WTC11 (cell line): ENCODE data around the gene KIRREL3. TPM values are rescaled to one million over a fixed set of nuclear protein-coding genes. Genes with fewer than 3 reads are reported as not detected.

Experiments used
- ATAC-seq: fragments of 200-7000 bp; cut with Tn5 transposase; 2 replicates; pipeline ENCODE4 v1.10.0; 2021; ENCODE audit warnings: mild to moderate bottlenecking, moderate library complexity
- CTCF ChIA-PET: fragments of 300-600 bp; sonication (Branson Sonifier 250); formaldehyde crosslinking; loops from one replicate; lab custom pipeline; 2021; ENCODE audit warnings: antibody characterized with exemption; lab: Charles Lee
- POLR2A ChIA-PET: fragments of 350-600 bp; sonication (Branson Sonifier 250); formaldehyde crosslinking; loops from one replicate; lab custom pipeline; 2021; ENCODE audit warnings: antibody characterized with exemption; lab: Charles Lee
- DNase-seq: peaks from one replicate; pipeline ENCODE4 v3.0.0; 2021; ENCODE audit warnings: low spot score
- H3K27ac Mint-ChIP-seq: 2 replicates; pipeline ENCODE4 v1.8.0; 2021; ENCODE audit warnings: mixed read lengths
- H3K27me3 Mint-ChIP-seq: 2 replicates; pipeline ENCODE4 v1.8.0; 2021; ENCODE audit warnings: low read depth, mild to moderate bottlenecking, moderate library complexity, mixed read lengths
- H3K36me3 Mint-ChIP-seq: 2 replicates; pipeline ENCODE4 v1.8.0; 2021; ENCODE audit warnings: mixed read lengths
- H3K4me1 Mint-ChIP-seq: 2 replicates; pipeline ENCODE4 v1.8.0; 2022; ENCODE audit warnings: mixed read lengths
- H3K4me3 Mint-ChIP-seq: 2 replicates; pipeline ENCODE4 v1.8.0; 2021; ENCODE audit warnings: mild to moderate bottlenecking, moderate library complexity, mixed read lengths
- H3K9me3 Mint-ChIP-seq: 2 replicates; pipeline ENCODE4 v1.8.0; 2021; ENCODE audit warnings: mixed read lengths
- CTCF ChIP-seq: fragments of 200-600 bp; IDR thresholded peaks from 2 replicates; pipeline ENCODE4 v1.8.0; 2022; ENCODE audit warnings: antibody characterized with exemption
- E2F4 ChIP-seq: sonication (generic); formaldehyde crosslinking; IDR thresholded peaks from 2 replicates; pipeline ENCODE4 v1.8.1; 2022; ENCODE audit warnings: low read depth, mild to moderate bottlenecking, moderate library complexity, missing genetic modification reagents, borderline replicate concordance
- E2F5 ChIP-seq: sonication (generic); formaldehyde crosslinking; IDR thresholded peaks from 2 replicates; pipeline ENCODE4 v1.8.1; 2022; ENCODE audit warnings: mild to moderate bottlenecking, moderate library complexity, missing genetic modification reagents
- EMX1 ChIP-seq: fragments of 250-450 bp; sonication (Bioruptor Pico); IDR thresholded peaks from 2 replicates; pipeline ENCODE4 v1.8.0; 2021; ENCODE audit warnings: mild to moderate bottlenecking
- ETV6 ChIP-seq: sonication (generic); formaldehyde crosslinking; IDR thresholded peaks from 2 replicates; pipeline ENCODE4 v1.8.1; 2022; ENCODE audit warnings: mild to moderate bottlenecking, missing genetic modification reagents
- FOXJ3 ChIP-seq: sonication (generic); formaldehyde crosslinking; IDR thresholded peaks from 2 replicates; pipeline ENCODE4 v1.9.0; 2021; ENCODE audit warnings: missing genetic modification reagents, mild to moderate bottlenecking, borderline replicate concordance
- GTF2I ChIP-seq: fragments of 250-450 bp; sonication (Bioruptor Pico); conservative IDR thresholded peaks from 2 replicates; pipeline ENCODE4 v1.4.0; 2021; ENCODE audit warnings: mild to moderate bottlenecking
- IRF1 ChIP-seq: sonication (generic); formaldehyde crosslinking; IDR thresholded peaks from 2 replicates; pipeline ENCODE4 v1.8.0; 2023; ENCODE audit warnings: missing genetic modification reagents
- JUN ChIP-seq: sonication (generic); formaldehyde crosslinking; IDR thresholded peaks from 2 replicates; pipeline ENCODE4 v1.8.0; 2023; ENCODE audit warnings: mild to moderate bottlenecking, missing genetic modification reagents
- KAT7 ChIP-seq: sonication (generic); formaldehyde crosslinking; IDR thresholded peaks from 2 replicates; pipeline ENCODE4 v1.8.1; 2023; ENCODE audit warnings: missing genetic modification reagents, mild to moderate bottlenecking, borderline replicate concordance
- PRDM15 ChIP-seq: sonication (generic); formaldehyde crosslinking; IDR thresholded peaks from 2 replicates; pipeline ENCODE4 v1.8.0; 2022; ENCODE audit warnings: missing genetic modification reagents
- USF1 ChIP-seq: sonication (generic); formaldehyde crosslinking; IDR thresholded peaks from 2 replicates; pipeline ENCODE4 v1.8.0; 2022; ENCODE audit warnings: mild to moderate bottlenecking, missing genetic modification reagents
- ZNF138 ChIP-seq: sonication (generic); formaldehyde crosslinking; conservative IDR thresholded peaks from 2 replicates; pipeline ENCODE4 v1.8.1; 2022; ENCODE audit warnings: mild to moderate bottlenecking, moderate library complexity, missing genetic modification reagents
- ZNF232 ChIP-seq: sonication (generic); formaldehyde crosslinking; IDR thresholded peaks from 2 replicates; pipeline ENCODE4 v1.8.0; 2022; ENCODE audit warnings: mild to moderate bottlenecking, missing genetic modification reagents
- ZNF671 ChIP-seq: fragments of 250-450 bp; sonication (Bioruptor Pico); IDR thresholded peaks from 2 replicates; pipeline ENCODE4 v1.8.0; 2021; ENCODE audit warnings: mild to moderate bottlenecking
- total RNA-seq: library from RNA; stranded (reverse); gene quantifications from 3 replicates; pipeline ENCODE4 v1.2.3, GENCODE V29; 2021

KIRREL3 gene
- total RNA-seq, 1 experiment from 2014 or later = 0.59 TPM

GRCh38 chr11:126538071-126538470 lies 462.5 kb downstream of the KIRREL3 start (continued):
- TF ChIP-seq E2F4 (no peak), USF1 (CRISPR knock-in tag) (no peak)

GRCh38 chr11:126537492-126537891 lies 463.1 kb downstream of the KIRREL3 start:
- H3K4me1 Mint-ChIP-seq = peaks cover 6% of the 10 kb centered on the region
- no peak for TF ChIP-seq FOXJ3 (CRISPR knock-in tag)
- no peak for TF ChIP-seq ZNF232 (CRISPR knock-in tag)
- no peak for TF ChIP-seq KAT7 (CRISPR knock-in tag)
- no peak for TF ChIP-seq CTCF
- no peak for TF ChIP-seq E2F5
- no peak for TF ChIP-seq IRF1 (CRISPR knock-in tag)
- no peak for TF ChIP-seq GTF2I (CRISPR knock-in tag)
- no peak for TF ChIP-seq JUN (CRISPR knock-in tag)
- TF ChIP-seq EMX1 (CRISPR knock-in tag) = no peak
- TF ChIP-seq PRDM15 = no peak
- TF ChIP-seq ZNF671 (CRISPR knock-in tag) = no peak
- TF ChIP-seq ETV6 (CRISPR knock-in tag) = no peak
- TF ChIP-seq ZNF138 (CRISPR knock-in tag) = no peak
- ATAC-seq = no peak
- H3K4me3 Mint-ChIP-seq = no peak overlapping the region
- ChIA-PET CTCF (interaction anchor here (0.7 to 1.6 kb wide), 3 partner anchors 52 to 453 kb away, joined by 3 to 4 read pairs (median 3); no protein-coding TSS in a partner anchor), POLR2A (no interaction called here)
- no peak overlapping the region for H3K27ac Mint-ChIP-seq
- H3K27me3 Mint-ChIP-seq = no peaks in the 10 kb centered on the region; the same call in 1 of the 2 replicates
- H3K9me3 Mint-ChIP-seq = no peaks in the 10 kb centered on the region
- H3K36me3 Mint-ChIP-seq = no peaks in the 10 kb centered on the region
- no peak for DNase-seq
